Measurements from ENCODE around the gene RGL1.
A peak's percentile ranks its signal among the peaks of the same experiment; 100 is the strongest.

DNA sequence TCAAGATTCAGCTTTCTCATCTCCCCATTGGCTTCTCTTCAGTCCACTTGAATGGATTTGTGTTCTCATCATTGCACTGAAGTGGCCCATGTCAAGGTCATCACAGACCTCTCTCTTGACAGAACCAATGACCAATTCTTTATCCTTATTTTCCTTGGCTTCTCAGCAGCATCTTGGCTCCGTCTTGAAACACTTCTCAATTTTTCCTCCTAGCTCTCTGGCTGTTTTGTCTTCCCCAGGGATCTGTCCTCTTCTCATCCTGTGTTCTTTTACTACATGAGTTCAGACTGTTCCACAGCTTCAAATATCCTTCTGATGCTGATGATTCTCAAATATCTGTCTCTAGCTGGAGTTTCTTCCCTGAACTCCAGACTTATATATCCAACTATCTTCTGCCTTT is 154.0 kb downstream of the RGL1 start:
- TF ChIP-seq, protein P1, sequence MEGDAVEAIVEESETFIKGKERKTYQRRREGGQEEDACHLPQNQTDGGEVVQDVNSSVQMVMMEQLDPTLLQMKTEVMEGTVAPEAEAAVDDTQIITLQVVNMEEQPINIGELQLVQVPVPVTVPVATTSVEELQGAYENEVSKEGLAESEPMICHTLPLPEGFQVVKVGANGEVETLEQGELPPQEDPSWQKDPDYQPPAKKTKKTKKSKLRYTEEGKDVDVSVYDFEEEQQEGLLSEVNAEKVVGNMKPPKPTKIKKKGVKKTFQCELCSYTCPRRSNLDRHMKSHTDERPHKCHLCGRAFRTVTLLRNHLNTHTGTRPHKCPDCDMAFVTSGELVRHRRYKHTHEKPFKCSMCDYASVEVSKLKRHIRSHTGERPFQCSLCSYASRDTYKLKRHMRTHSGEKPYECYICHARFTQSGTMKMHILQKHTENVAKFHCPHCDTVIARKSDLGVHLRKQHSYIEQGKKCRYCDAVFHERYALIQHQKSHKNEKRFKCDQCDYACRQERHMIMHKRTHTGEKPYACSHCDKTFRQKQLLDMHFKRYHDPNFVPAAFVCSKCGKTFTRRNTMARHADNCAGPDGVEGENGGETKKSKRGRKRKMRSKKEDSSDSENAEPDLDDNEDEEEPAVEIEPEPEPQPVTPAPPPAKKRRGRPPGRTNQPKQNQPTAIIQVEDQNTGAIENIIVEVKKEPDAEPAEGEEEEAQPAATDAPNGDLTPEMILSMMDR (IDR thresholded peaks at IDR 0.05), result no peak
- no peak for TF ChIP-seq POLR2A (IDR thresholded peaks at IDR 0.05)
- peak; percentile 26 to 79 for TF ChIP-seq EP300 (IDR thresholded peaks at IDR 0.05)

All from tibial nerve (tissue), 4 donors.